Measurements from ENCODE around the gene CPSF2. TPM values are rescaled to one million over a fixed set of nuclear protein-coding genes. Genes with fewer than 3 reads are reported as not detected.

CPSF2 gene
- total and polyA plus RNA-seq, 2 of the 13 experiments (the other 11 are each of a cell fraction or from before 2014, with no cell fraction given): 14.3 to 67.9 TPM

DNA sequence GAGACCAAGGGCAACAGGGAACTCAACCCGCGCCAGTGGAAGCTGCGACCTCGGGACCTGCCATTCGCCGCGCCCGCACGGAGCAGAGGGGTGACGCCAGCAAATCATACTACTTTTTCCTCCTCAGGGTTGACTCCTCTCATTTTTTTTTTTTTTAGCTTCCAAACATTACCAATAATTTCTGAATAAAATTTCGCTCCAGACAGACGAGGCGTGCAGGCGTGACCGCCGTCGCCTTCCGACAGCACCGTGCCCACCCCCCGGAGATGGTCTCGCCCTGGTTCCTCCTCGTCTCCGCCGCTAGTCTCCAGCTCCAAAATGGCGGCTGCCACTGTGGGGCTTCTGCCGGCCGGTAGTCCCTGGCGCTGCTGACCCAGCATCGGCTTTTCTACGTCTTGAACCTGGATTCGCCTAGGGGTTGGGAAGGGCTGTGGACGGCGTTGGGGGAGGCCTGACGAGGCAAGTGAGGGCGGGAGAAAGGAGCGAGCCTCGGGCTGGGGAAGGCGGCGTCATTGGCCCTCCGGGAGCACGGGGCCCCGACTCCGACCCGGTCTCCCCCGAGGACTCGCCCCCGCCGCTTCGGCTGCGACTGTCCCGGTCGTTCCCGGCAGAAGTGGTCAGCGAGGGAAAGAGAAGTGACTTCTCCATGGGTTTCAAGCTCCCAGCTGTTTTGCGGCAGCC, at the start of gene CPSF2, which contains the start of gene NDUFB1 (continued):
- TF ChIP-seq, protein P1, sequence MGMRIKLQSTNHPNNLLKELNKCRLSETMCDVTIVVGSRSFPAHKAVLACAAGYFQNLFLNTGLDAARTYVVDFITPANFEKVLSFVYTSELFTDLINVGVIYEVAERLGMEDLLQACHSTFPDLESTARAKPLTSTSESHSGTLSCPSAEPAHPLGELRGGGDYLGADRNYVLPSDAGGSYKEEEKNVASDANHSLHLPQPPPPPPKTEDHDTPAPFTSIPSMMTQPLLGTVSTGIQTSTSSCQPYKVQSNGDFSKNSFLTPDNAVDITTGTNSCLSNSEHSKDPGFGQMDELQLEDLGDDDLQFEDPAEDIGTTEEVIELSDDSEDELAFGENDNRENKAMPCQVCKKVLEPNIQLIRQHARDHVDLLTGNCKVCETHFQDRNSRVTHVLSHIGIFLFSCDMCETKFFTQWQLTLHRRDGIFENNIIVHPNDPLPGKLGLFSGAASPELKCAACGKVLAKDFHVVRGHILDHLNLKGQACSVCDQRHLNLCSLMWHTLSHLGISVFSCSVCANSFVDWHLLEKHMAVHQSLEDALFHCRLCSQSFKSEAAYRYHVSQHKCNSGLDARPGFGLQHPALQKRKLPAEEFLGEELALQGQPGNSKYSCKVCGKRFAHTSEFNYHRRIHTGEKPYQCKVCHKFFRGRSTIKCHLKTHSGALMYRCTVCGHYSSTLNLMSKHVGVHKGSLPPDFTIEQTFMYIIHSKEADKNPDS (CRISPR knock-in tag; IDR thresholded peaks at IDR 0.05): no peak
- TF ChIP-seq, protein P2, sequence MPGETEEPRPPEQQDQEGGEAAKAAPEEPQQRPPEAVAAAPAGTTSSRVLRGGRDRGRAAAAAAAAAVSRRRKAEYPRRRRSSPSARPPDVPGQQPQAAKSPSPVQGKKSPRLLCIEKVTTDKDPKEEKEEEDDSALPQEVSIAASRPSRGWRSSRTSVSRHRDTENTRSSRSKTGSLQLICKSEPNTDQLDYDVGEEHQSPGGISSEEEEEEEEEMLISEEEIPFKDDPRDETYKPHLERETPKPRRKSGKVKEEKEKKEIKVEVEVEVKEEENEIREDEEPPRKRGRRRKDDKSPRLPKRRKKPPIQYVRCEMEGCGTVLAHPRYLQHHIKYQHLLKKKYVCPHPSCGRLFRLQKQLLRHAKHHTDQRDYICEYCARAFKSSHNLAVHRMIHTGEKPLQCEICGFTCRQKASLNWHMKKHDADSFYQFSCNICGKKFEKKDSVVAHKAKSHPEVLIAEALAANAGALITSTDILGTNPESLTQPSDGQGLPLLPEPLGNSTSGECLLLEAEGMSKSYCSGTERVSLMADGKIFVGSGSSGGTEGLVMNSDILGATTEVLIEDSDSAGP (CRISPR knock-in tag; IDR thresholded peaks at IDR 0.05; ENCODE audit: borderline replicate concordance): peak; percentile 73; the same call in 1 of the 2 replicates
- TF ChIP-seq, protein P3, sequence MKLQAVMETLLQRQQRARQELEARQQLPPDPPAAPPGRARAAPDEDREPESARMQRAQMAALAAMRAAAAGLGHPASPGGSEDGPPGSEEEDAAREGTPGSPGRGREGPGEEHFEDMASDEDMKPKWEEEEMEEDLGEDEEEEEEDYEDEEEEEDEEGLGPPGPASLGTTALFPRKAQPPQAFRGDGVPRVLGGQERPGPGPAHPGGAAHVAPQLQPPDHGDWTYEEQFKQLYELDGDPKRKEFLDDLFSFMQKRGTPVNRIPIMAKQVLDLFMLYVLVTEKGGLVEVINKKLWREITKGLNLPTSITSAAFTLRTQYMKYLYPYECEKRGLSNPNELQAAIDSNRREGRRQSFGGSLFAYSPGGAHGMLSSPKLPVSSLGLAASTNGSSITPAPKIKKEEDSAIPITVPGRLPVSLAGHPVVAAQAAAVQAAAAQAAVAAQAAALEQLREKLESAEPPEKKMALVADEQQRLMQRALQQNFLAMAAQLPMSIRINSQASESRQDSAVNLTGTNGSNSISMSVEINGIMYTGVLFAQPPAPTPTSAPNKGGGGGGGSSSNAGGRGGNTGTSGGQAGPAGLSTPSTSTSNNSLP (IDR thresholded peaks at IDR 0.05; ENCODE audit: low read depth, low read length): no peak
- TF ChIP-seq HDAC2 (CRISPR knock-in tag; IDR thresholded peaks at IDR 0.05) (0 out of 2 replicates have a peak, but pooled peaks have one; percentile 8), CC2D1A (CRISPR knock-in tag; IDR thresholded peaks at IDR 0.05) (0 out of 2 replicates have a peak, but pooled peaks have one; percentile 31), EED (CRISPR knock-in tag; IDR thresholded peaks at IDR 0.05) (no peak), CHCHD3 (CRISPR knock-in tag; IDR thresholded peaks at IDR 0.05) (0 out of 2 replicates have a peak, but pooled peaks have one; percentile 35), SAFB2 (CRISPR knock-in tag; IDR thresholded peaks at IDR 0.05; ENCODE audit: borderline replicate concordance, low read depth) (no peak), SRY (CRISPR knock-in tag; IDR thresholded peaks at IDR 0.05) (peak; percentile 60; the same call in 1 of the 2 replicates)
- TF ChIP-seq, protein P4, sequence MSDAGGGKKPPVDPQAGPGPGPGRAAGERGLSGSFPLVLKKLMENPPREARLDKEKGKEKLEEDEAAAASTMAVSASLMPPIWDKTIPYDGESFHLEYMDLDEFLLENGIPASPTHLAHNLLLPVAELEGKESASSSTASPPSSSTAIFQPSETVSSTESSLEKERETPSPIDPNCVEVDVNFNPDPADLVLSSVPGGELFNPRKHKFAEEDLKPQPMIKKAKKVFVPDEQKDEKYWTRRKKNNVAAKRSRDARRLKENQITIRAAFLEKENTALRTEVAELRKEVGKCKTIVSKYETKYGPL (CRISPR knock-in tag; IDR thresholded peaks at IDR 0.05): 0 out of 2 replicates have a peak, but pooled peaks have one; percentile 41
- TF ChIP-seq, protein P5, sequence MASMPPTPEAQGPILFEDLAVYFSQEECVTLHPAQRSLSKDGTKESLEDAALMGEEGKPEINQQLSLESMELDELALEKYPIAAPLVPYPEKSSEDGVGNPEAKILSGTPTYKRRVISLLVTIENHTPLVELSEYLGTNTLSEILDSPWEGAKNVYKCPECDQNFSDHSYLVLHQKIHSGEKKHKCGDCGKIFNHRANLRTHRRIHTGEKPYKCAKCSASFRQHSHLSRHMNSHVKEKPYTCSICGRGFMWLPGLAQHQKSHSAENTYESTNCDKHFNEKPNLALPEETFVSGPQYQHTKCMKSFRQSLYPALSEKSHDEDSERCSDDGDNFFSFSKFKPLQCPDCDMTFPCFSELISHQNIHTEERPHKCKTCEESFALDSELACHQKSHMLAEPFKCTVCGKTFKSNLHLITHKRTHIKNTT (CRISPR knock-in tag; IDR thresholded peaks at IDR 0.05): no peak
